GM12864 (cell line): ENCODE data around the gene HAUS3.

Experiments used
- DNase-seq: peaks from one replicate; pipeline ENCODE4 v3.0.0-alpha.2; 2011; ENCODE audit warnings: low read depth
- H3K4me3 ChIP-seq: 2 replicates; pipeline ENCODE4 v1.5.1; 2011; ENCODE audit warnings: mild to moderate bottlenecking, low read depth, low read length, control low read depth
- TF ChIP-seq, protein P1 (sequence below): IDR thresholded peaks from 2 replicates; pipeline ENCODE4 v1.5.1; 2011; ENCODE audit warnings: low read depth, mild to moderate bottlenecking, moderate library complexity, low read length, control low read depth, inconsistent platforms; ENCODE audit errors: missing control alignments

HAUS3 gene

DNA sequence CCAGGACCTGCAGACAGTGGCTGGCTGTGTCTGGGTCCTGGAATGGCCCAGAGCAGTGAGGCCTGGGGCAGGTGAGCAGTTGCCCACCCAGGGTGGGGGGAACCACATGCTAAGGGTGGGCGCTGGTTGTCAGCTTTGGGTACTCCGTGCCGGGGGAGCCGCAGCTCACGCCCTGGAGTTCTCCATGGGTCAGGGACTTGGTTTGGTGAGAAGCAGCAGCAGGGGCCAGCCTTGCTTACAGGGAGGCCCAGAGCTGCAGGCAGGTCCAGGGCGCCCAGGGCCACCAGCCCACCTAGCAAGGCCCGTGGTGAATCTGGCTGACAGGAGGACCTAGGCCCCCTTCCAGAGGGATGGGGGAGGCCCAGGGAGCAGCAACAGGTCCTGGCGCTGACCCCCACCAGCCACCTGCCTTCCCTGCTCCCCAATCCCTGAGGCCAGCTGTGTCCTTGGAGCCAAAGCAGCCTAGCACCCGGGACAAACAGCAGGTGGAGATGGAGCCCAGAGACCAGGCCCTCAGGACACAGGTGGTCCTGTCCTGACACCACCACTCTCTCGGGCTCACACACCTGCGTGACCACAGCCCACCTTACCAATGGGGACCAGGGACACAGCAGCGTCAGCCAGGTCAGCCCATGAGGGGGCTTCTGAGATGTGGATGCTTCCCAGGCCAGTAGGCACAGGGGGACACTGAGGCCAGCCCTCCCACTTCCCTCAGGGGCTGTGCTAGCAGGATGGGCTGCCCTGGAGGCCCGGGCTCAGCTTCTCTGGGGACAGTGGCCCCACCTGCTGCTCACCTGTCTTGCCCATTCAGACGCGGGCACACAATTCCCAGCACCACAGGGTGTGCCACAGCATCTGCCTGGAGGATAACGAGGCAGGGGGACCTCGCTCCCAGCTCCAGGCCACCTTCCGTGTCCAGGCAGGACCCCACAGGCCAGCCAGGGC lies 16.4 kb upstream of the HAUS3 start:
- H3K4me3 ChIP-seq: no peak overlapping the region
- TF ChIP-seq, protein P1, sequence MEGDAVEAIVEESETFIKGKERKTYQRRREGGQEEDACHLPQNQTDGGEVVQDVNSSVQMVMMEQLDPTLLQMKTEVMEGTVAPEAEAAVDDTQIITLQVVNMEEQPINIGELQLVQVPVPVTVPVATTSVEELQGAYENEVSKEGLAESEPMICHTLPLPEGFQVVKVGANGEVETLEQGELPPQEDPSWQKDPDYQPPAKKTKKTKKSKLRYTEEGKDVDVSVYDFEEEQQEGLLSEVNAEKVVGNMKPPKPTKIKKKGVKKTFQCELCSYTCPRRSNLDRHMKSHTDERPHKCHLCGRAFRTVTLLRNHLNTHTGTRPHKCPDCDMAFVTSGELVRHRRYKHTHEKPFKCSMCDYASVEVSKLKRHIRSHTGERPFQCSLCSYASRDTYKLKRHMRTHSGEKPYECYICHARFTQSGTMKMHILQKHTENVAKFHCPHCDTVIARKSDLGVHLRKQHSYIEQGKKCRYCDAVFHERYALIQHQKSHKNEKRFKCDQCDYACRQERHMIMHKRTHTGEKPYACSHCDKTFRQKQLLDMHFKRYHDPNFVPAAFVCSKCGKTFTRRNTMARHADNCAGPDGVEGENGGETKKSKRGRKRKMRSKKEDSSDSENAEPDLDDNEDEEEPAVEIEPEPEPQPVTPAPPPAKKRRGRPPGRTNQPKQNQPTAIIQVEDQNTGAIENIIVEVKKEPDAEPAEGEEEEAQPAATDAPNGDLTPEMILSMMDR: no peak
- DNase-seq: no peak

DNA sequence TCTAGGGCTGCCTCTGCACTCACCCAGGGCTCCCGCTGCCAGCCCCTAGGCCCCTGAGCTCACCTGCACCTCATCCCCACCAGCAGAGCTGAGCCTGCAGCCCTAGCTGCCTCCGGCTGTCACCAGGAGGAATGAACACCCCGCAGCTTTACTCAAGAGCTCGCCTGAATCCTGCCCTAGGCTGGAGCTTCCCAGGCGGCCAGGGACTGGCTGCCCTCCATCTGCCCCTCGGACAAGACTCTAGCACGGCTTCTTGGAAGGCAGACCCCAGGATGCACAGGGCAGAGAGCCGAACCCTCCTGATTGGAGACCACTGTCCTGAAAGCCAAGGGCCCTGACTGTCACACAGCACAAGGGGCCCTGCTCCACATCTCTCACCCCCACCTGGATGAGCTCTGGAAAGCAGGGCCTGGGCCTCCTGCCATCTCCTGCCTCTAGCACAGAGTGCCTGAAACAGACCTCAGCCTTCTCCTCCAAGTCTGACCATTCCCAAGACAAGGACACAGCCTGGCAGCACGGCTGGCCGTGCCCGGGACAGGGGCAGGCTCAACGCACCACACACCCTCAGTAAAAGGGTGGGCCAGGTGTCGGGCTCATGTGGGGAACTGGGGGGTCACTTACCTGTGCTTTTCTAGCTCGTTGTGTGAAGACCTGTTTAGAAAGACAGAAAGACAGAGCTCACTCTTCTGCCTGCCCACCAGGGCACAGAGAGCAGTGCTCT lies 15.6 kb upstream of the HAUS3 start:
- no peak overlapping the region for H3K4me3 ChIP-seq
- TF ChIP-seq, protein P1: no peak
- DNase-seq: no peak

DNA sequence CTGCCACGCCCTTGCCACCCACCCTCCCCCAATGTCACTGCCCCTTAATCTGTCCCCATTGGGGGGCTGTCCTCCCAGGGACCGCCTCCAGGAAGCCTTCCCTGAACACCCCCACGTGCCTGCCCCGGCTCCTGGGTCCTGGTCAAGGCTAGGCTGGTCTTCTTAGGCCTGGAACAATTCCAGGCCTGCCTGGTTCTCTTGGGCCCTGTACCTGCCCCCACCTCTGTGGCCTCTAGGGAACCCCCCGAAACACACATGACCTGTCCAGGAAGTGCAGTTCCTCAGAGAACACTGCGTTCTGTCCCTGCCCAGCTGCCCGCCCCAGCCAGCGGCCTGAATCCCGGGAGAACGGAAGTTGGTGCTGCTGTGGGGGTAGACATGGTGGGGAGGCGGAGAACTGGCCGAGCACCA lies 14.9 kb upstream of the HAUS3 start:
- no peak for DNase-seq
- TF ChIP-seq, protein P1: no peak
- no peak overlapping the region for H3K4me3 ChIP-seq

DNA sequence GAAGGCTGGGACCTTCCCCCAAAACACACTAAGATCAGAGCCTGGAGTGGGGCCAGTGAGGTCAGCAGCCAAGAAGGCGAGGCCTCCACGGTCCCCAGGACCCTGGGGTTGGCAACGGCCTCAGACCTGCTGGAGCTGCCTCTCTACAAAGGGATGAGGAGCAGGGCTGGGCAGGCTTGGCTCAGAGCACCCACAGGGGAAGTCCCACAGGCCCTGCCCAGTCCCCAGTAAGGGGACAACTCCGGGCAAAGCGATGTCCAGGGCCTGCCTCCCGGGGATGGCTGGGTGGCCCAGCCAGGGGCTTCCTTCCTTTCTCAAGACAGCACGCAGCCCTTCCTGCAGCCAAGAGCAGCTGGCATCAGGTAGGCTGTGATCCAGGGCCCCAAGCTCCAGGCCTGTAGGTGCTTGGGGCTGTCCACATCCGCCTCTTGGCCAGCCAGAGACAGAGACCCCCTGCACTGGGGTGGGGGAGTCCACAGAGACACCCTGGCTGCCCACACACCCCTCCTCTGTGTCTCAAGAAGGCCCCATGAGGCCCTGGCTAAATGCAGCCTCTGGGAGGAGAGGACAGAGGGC lies 14.3 kb upstream of the HAUS3 start:
- TF ChIP-seq, protein P1: no peak
- DNase-seq: no peak
- no peak overlapping the region for H3K4me3 ChIP-seq

DNA sequence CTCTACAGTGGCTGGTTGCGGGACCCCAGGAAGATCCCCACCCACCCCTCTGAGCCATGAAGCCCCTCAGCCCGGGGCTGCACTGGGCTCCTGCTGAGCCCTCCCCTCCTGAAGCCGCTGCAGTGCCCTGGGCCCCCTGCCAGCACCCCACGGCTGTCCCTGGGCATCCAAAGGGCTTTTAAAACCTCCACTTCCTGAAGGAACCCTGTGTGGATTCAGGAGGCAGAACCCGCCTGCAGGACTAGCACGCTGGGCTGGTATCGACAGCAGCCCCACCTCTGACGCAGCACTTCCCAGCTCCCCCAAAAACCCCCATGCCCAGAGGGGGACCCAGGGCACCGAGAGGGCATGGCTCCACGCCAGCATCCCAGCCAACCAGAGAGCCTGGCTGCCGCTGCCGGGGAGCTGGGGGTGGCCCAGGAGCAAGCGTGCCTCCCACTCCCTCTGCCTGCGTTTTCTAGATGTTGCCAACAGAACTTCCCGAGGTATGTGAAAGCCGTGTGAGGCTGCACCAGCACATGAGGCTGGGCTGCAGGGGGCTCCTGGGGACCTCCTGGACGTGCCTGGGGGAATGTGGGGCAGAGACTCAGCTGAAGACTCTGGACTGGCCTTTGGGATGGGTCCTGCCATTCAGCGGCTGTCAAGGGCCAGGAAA lies 13.7 kb upstream of the HAUS3 start:
- DNase-seq: no peak
- no peak overlapping the region for H3K4me3 ChIP-seq
- TF ChIP-seq, protein P1: no peak

DNA sequence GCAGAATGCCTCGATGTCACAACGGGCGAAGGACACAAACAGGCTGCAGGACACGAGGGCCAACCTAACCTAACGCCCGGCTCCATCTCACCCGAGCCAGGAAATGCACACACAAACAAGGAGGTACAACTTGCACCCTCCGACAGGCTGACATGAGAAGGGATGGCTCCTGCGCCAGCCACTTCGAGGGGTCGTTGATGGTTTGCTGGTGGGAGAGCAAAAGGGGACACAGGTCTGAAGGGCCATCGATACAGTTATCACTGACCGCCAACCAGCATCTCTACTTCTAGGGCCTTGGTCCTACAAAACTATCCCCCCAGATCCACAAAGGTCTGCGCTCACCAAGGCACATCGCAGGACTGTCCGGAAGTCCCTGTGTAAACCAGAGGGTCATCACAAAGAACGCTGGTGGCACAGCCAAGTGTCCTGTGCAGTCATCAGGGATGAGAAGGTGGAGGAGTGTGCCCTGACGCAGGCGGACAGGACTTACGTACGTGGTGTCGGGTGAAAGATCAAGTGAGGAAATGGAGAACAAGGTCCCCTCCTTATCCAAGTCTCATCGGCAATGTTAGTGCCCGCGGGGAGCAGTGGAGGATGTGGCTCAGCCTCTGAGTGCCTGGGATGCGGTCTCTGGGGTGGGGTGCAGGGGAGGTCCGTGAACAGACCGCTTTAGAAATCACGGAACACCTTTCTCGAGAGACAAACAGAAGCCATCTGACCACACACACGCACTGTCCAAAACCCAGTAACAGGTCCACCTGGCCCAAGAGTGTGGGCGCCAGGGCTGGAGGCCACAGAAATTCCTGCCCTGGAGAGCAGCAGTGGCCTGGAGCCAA lies 13.0 kb upstream of the HAUS3 start:
- TF ChIP-seq, protein P1: no peak
- no peak for DNase-seq
- no peak overlapping the region for H3K4me3 ChIP-seq
